Upper lobe of left lung (tissue), 6 donors: Measurements from ENCODE around the gene NREP. TPM values are rescaled to one million over a fixed set of nuclear protein-coding genes. Genes with fewer than 3 reads are reported as not detected.
A peak's percentile ranks its signal among the peaks of the same experiment; 100 is the strongest.

ENCODE experiments used
- ATAC-seq, 2 donors: fragments of 200-7000 bp; cut with Tn5 transposase; one replicate each; pipeline ENCODE4 v1.9.1; 2022; ENCODE audit warnings: mild to moderate bottlenecking in 2 of 2, moderate library complexity in 2 of 2; ENCODE audit not compliant: low FRiP score in 2 of 2
- DNase-seq, 2 donors: peaks; one replicate each; pipeline ENCODE4 v3.0.0-alpha.2; 2019 to 2020
- H3K27ac ChIP-seq, 4 donors: fragments of 200-600 bp; sonication (generic); one replicate each; pipeline ENCODE4 v1.5.1; 2016 to 2019
- H3K27me3 ChIP-seq, 4 donors: fragments of 200-600 bp; sonication (generic); one replicate each; pipeline ENCODE4 v1.5.1; 2017 to 2019
- H3K36me3 ChIP-seq, 4 donors: fragments of 200-600 bp; sonication (generic); one replicate each; pipeline ENCODE4 v1.5.1; 2016 to 2019
- H3K4me1 ChIP-seq, 4 donors: fragments of 200-600 bp; sonication (generic); one replicate each; pipeline ENCODE4 v1.5.1; 2018 to 2019
- H3K4me3 ChIP-seq, 4 donors: fragments of 200-600 bp; sonication (generic); one replicate each; pipeline ENCODE4 v1.5.1; 2017 to 2019; ENCODE audit warnings: mild to moderate bottlenecking in 2 of 4, moderate library complexity in 1 of 4
- H3K9me3 ChIP-seq, 4 donors: fragments of 200-600 bp; sonication (generic); one replicate each; pipeline ENCODE4 v1.5.1; 2018 to 2019
- EP300 ChIP-seq, 4 donors: sonication (generic); formaldehyde crosslinking; IDR thresholded peaks; one replicate each; pipeline ENCODE4 v1.5.1; 2017; ENCODE audit warnings: antibody characterized with exemption in 4 of 4, control low read depth in 2 of 4
- POLR2A ChIP-seq, 4 donors: fragments of 450-650 bp; IDR thresholded peaks; one replicate each; pipeline ENCODE4 v1.5.1; 2016 to 2017; ENCODE audit warnings: antibody characterized with exemption in 4 of 4, mild to moderate bottlenecking in 2 of 4
- POLR2AphosphoS5 ChIP-seq, 2 donors: sonication (generic); formaldehyde crosslinking; IDR thresholded peaks; one replicate each; pipeline ENCODE4 v1.5.1; 2017; ENCODE audit warnings: antibody characterized with exemption in 2 of 2
- WGBS, 2 donors: methylation state at CpG; one replicate each; pipeline ENCODE4 v1.1.5; 2017 to 2018; 5-methylcytosine and 5-hydroxymethylcytosine counted together
- total RNA-seq, 6 donors: library from RNA; depleted of rRNA in 4 of 6; stranded (reverse); fragments of >200 nt in 4 of 6; gene quantifications; one replicate each; pipeline versions ENCODE4 v1.1.0 to v1.2.1, GENCODE V29; 2016 to 2021
- TF ChIP-seq, protein P1 (sequence below), 6 experiments: fragments of 450-650 bp in 4 of 6; fragments of 200-600 bp in 2 of 6; sonication (generic) in 2 of 6; IDR thresholded peaks; one replicate each; pipeline ENCODE4 v1.5.1; 2016 to 2019; ENCODE audit warnings: antibody characterized with exemption in 6 of 6
- donor health status: DM: no; HTN: no; CAD: no; lungs with moderate emphysema.
- donor health status: DM: no; HTN: yes; CAD: no; lungs with severe emphysema.

The NREP gene
- total RNA-seq, 6 donors from 2014 or later: 5.0 to 17.9 (median 12.5) TPM

DNA sequence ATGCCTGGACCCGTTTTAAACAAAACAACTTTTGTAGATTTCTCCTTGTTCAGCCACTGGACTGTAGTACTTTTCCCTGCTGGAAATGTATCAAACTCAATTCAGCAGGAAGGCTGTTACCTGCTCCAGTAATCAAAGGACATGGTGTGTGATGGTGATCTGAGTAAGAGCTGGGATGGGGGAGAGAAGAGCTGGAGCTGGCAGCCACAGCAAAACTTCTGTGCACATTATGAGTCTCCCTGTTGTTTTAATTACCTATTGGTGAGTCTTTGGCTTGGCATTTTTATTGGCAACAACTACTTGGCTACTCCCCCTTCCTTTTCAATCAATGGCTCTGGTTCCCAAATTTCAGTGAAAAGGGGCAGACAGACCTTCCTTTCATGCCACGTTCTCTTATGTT, 9.7 kb downstream of the NREP start:
- Histone ChIP-seq H3K4me1 (peaks cover 8 to 23% (median 13%) of the 10 kb centered on the region in 4 donors), H3K4me3 (no peak overlapping the region), H3K27me3 (no peaks in the 10 kb centered on the region), H3K27ac (no peak overlapping the region), H3K36me3 (no peaks in the 10 kb centered on the region), H3K9me3 (no peaks in the 10 kb centered on the region)
- WGBS, 2 donors: 60 to 77% methylated on average over 2 of the region's 2 CpGs
- TF ChIP-seq, protein P1, sequence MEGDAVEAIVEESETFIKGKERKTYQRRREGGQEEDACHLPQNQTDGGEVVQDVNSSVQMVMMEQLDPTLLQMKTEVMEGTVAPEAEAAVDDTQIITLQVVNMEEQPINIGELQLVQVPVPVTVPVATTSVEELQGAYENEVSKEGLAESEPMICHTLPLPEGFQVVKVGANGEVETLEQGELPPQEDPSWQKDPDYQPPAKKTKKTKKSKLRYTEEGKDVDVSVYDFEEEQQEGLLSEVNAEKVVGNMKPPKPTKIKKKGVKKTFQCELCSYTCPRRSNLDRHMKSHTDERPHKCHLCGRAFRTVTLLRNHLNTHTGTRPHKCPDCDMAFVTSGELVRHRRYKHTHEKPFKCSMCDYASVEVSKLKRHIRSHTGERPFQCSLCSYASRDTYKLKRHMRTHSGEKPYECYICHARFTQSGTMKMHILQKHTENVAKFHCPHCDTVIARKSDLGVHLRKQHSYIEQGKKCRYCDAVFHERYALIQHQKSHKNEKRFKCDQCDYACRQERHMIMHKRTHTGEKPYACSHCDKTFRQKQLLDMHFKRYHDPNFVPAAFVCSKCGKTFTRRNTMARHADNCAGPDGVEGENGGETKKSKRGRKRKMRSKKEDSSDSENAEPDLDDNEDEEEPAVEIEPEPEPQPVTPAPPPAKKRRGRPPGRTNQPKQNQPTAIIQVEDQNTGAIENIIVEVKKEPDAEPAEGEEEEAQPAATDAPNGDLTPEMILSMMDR (IDR thresholded peaks at IDR 0.05): no peak
- TF ChIP-seq POLR2A (IDR thresholded peaks at IDR 0.05) (no peak), EP300 (IDR thresholded peaks at IDR 0.05) (no peak), POLR2AphosphoS5 (IDR thresholded peaks at IDR 0.05) (no peak)
- DNase-seq (no peak), ATAC-seq (no peak)

- ATAC-seq (no peak), DNase-seq (no peak)
- Histone ChIP-seq H3K27ac (no peak overlapping the region), H3K27me3 (no peaks in the 10 kb centered on the region), H3K4me1 (peaks cover 8 to 25% (median 15%) of the 10 kb centered on the region in 4 donors), H3K4me3 (no peak overlapping the region), H3K9me3 (no peaks in the 10 kb centered on the region), H3K36me3 (no peaks in the 10 kb centered on the region)
- 81 to 88% methylated on average over 4 of the region's 4 CpGs for WGBS, 2 donors
- no peak for TF ChIP-seq EP300 (IDR thresholded peaks at IDR 0.05)
- no peak for TF ChIP-seq POLR2A (IDR thresholded peaks at IDR 0.05)
- TF ChIP-seq POLR2AphosphoS5 (IDR thresholded peaks at IDR 0.05): no peak
- TF ChIP-seq, protein P1 (IDR thresholded peaks at IDR 0.05): no peak
Measured at GRCh38 chr5:111746791-111747190, 10.2 kb downstream of the NREP start.

DNA sequence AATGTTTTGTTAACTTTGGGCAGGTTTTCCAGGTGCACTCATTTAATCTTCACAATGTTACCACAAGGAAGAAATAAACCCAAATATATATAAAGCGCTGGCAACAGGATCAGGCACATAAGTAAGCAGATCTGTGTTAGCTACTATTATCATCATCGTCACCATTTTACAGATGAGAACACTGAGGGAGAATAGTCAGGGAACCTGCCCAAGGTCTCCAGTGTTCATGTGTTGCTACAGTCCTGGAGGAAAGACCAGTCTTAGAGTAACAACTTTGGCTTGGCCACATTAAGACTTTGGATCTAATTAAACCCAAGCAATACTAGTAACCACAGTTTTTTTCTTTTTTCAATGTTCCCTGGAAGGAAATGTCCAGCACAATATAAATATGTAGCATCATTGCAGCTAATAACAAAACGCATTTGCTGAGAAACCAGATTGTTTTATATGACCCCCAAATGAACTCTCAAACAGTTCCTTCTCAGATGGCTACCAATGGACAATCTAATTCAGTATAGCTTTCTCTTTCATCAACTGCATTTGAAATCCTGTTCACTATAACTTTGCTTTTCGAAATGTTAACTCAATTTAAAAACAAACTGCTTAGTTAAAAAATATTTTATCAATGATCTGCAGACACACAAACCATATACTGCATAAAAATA, 11.8 kb downstream of the NREP start:
- H3K4me1 ChIP-seq: peaks cover 8 to 25% (median 16%) of the 10 kb centered on the region in 4 donors
- DNase-seq (no peak), ATAC-seq (no peak)
- no peaks in the 10 kb centered on the region for H3K27me3 ChIP-seq
- no peak overlapping the region for H3K27ac ChIP-seq
- H3K4me3 ChIP-seq: no peak overlapping the region
- TF ChIP-seq, protein P1 (IDR thresholded peaks at IDR 0.05): no peak
- TF ChIP-seq POLR2A (IDR thresholded peaks at IDR 0.05): no peak
- no peak for TF ChIP-seq EP300 (IDR thresholded peaks at IDR 0.05)
- no peak for TF ChIP-seq POLR2AphosphoS5 (IDR thresholded peaks at IDR 0.05)
- no peaks in the 10 kb centered on the region for H3K9me3 ChIP-seq
- no peaks in the 10 kb centered on the region for H3K36me3 ChIP-seq
- WGBS, 2 donors: 76 to 79% methylated on average over 4 of the region's 4 CpGs

GRCh38 chr5:111744455-111744854, 12.5 kb downstream of the NREP start:
- H3K4me1 ChIP-seq: peaks cover 8 to 25% (median 16%) of the 10 kb centered on the region in 4 donors
- DNase-seq: no peak
- TF ChIP-seq EP300 (IDR thresholded peaks at IDR 0.05) (no peak), POLR2A (IDR thresholded peaks at IDR 0.05) (no peak), POLR2AphosphoS5 (IDR thresholded peaks at IDR 0.05) (no peak)
- TF ChIP-seq, protein P1 (IDR thresholded peaks at IDR 0.05): no peak

GRCh38 chr5:111743988-111744387, 13.0 kb downstream of the NREP start:
- Histone ChIP-seq H3K27ac (no peak overlapping the region), H3K36me3 (no peaks in the 10 kb centered on the region), H3K9me3 (no peaks in the 10 kb centered on the region), H3K4me3 (no peak overlapping the region), H3K4me1 (peaks cover 8 to 25% (median 16%) of the 10 kb centered on the region in 4 donors), H3K27me3 (no peaks in the 10 kb centered on the region)
- ATAC-seq: peak in 1 of 2 donors; percentile 73
- TF ChIP-seq POLR2A (IDR thresholded peaks at IDR 0.05): no peak
- no peak for TF ChIP-seq EP300 (IDR thresholded peaks at IDR 0.05)
- TF ChIP-seq, protein P1 (IDR thresholded peaks at IDR 0.05): no peak
- no peak for TF ChIP-seq POLR2AphosphoS5 (IDR thresholded peaks at IDR 0.05)
- WGBS, 2 donors: 54 to 58% methylated on average over 2 of the region's 2 CpGs
- no peak for DNase-seq

More at GRCh38 chr5:111744455-111744854, 12.5 kb downstream of the NREP start:
- Histone ChIP-seq H3K9me3 (no peaks in the 10 kb centered on the region), H3K27ac (no peak overlapping the region), H3K27me3 (no peaks in the 10 kb centered on the region), H3K4me3 (no peak overlapping the region), H3K36me3 (no peaks in the 10 kb centered on the region)
- ATAC-seq: no peak
- 80 to 88% methylated on average over 2 of the region's 2 CpGs for WGBS, 2 donors
